Stimulated activated CD4-positive, alpha-beta T cell treated with anti-CD3 and anti-CD28 coated beads, Interleukin-15, amount 100 ng/mL, for 1 hour (primary cell): ENCODE measurements around the gene STRBP.
"Not testable (repeated sequence)": the region's sequence is repeated elsewhere in the genome, so short reads cannot be mapped to it uniquely, and the experiment has no call there.

Experiments used
- DNase-seq, 2 donors: peaks; one replicate each; pipeline ENCODE4 v3.0.0-alpha.2; 2020; ENCODE audit warnings: low read depth in 1 of 2, low spot score in 1 of 2

The STRBP gene

GRCh38 chr9:123251324-123251723 lies 17.1 kb downstream of the STRBP start:
- no peak for DNase-seq

GRCh38 chr9:123250504-123250903 lies 17.9 kb downstream of the STRBP start:
- DNase-seq, result no peak

- DNase-seq, result not testable (repeated sequence)
These were observed 19.2 kb downstream of the STRBP start for GRCh38 chr9:123249162-123249561.

- no peak for DNase-seq
These were observed 19.8 kb downstream of the STRBP start for GRCh38 chr9:123248630-123249029.

- DNase-seq, result no peak
These were observed 21.9 kb downstream of the STRBP start for GRCh38 chr9:123246534-123246933.

- no peak for DNase-seq
These were observed 28.7 kb downstream of the STRBP start for GRCh38 chr9:123239726-123240125.

GRCh38 chr9:123238365-123238764 lies 30.0 kb downstream of the STRBP start:
- no peak for DNase-seq

- DNase-seq, result no peak
These were observed 31.2 kb downstream of the STRBP start for GRCh38 chr9:123237220-123237619.

GRCh38 chr9:123235448-123235847 lies 32.9 kb downstream of the STRBP start:
- no peak for DNase-seq

- DNase-seq, result no peak
These were observed 33.5 kb downstream of the STRBP start for GRCh38 chr9:123234853-123235252.

- DNase-seq, result no peak
These were observed 36.1 kb downstream of the STRBP start for GRCh38 chr9:123232332-123232731.

GRCh38 chr9:123231421-123231820 lies 37.0 kb downstream of the STRBP start:
- no peak for DNase-seq

- DNase-seq, result no peak
These were observed 39.4 kb downstream of the STRBP start for GRCh38 chr9:123228967-123229366.

- no peak for DNase-seq
These were observed 42.4 kb downstream of the STRBP start for GRCh38 chr9:123225995-123226394.

- peak; percentile 16 to 20 for DNase-seq
These were observed 43.0 kb downstream of the STRBP start for GRCh38 chr9:123225374-123225813.

- no peak for DNase-seq
These were observed 48.3 kb downstream of the STRBP start for GRCh38 chr9:123220127-123220526.

- no peak for DNase-seq
These were observed 49.6 kb downstream of the STRBP start for GRCh38 chr9:123218831-123219230.

GRCh38 chr9:123217128-123217654 lies 51.2 kb downstream of the STRBP start:
- DNase-seq, result no peak

- DNase-seq, result no peak
These were observed 52.1 kb downstream of the STRBP start for GRCh38 chr9:123216251-123216797.

- no peak for DNase-seq
These were observed 57.3 kb downstream of the STRBP start for GRCh38 chr9:123211081-123211480.

GRCh38 chr9:123208626-123209174 lies 59.7 kb downstream of the STRBP start:
- no peak for DNase-seq

GRCh38 chr9:123206065-123206464 lies 62.3 kb downstream of the STRBP start:
- DNase-seq, result no peak

GRCh38 chr9:123201083-123201482 lies 67.3 kb downstream of the STRBP start:
- DNase-seq, result no peak
